IMR-90 (cell line): Measurements from ENCODE around the gene DNAH17. TPM values are rescaled to one million over a fixed set of nuclear protein-coding genes. Genes with fewer than 3 reads are reported as not detected.

ENCODE experiments used
- ATAC-seq: fragments of 200-7000 bp; cut with Tn5 transposase; 2 replicates; pipeline ENCODE4 v1.9.1; 2020; ENCODE audit warnings: low read depth, mild to moderate bottlenecking, moderate library complexity
- BruUV-seq: library from RNA; stranded (reverse); fragments of 400-500 nt; replicated peaks from 2 replicates; lab custom pipeline; 2021; lab: Mats Ljungman, UMichigan
- CTCF ChIA-PET: fragments of 300-600 bp; formaldehyde crosslinking; extraction: SDS; loops from one replicate; lab custom pipeline; 2021; ENCODE audit warnings: antibody characterized with exemption; lab: Yijun Ruan, JAX
- POLR2A ChIA-PET: fragments of 300-600 bp; sonication (Branson Sonifier 250); formaldehyde crosslinking; loops from one replicate; lab custom pipeline; 2022; ENCODE audit warnings: antibody characterized with exemption; ENCODE audit not compliant: unreplicated experiment; lab: Charles Lee
- DNase-seq: peaks from one replicate; pipeline ENCODE4 v3.0.0; 2013
- H2AFZ ChIP-seq: replicated peaks from 2 replicates; pipeline ENCODE3; 2013; ENCODE audit warnings: low read length, mild to moderate bottlenecking; ENCODE audit not compliant: poor library complexity
- H2AK5ac ChIP-seq: 2 replicates; pipeline ENCODE4 v1.6.1; 2013; ENCODE audit warnings: low read depth, low read length, inconsistent platforms
- H2AK9ac ChIP-seq: replicated peaks from 2 replicates; pipeline ENCODE3; 2013; ENCODE audit warnings: mild to moderate bottlenecking, low read depth, low read length, moderate library complexity; ENCODE audit not compliant: poor library complexity
- H2BK120ac ChIP-seq: 2 replicates; pipeline ENCODE4 v1.6.1; 2013; ENCODE audit warnings: low read depth, low read length, inconsistent platforms
- H2BK15ac ChIP-seq: 3 replicates; pipeline ENCODE4 v1.6.1; 2013; ENCODE audit warnings: low read depth, low read length, inconsistent platforms
- H2BK20ac ChIP-seq: 2 replicates; pipeline ENCODE4 v1.6.1; 2013; ENCODE audit warnings: low read depth, mild to moderate bottlenecking, inconsistent platforms, low read length, moderate library complexity
- H2BK5ac ChIP-seq: 2 replicates; pipeline ENCODE4 v1.6.1; 2013; ENCODE audit warnings: mild to moderate bottlenecking, low read depth, low read length, inconsistent platforms; ENCODE audit not compliant: poor library complexity, severe bottlenecking
- H3K14ac ChIP-seq: replicated peaks from 2 replicates; pipeline ENCODE4 v1.6.1; 2013; ENCODE audit warnings: low read depth, low read length, inconsistent platforms
- H3K18ac ChIP-seq: 2 replicates; pipeline ENCODE4 v1.6.1; 2013; ENCODE audit warnings: low read depth, low read length, control low read depth
- H3K23ac ChIP-seq: 2 replicates; pipeline ENCODE4 v1.6.1; 2013; ENCODE audit warnings: low read depth, low read length, inconsistent platforms
- H3K27ac ChIP-seq: 2 replicates; pipeline ENCODE4 v1.5.1; 2013; ENCODE audit warnings: mild to moderate bottlenecking, control low read depth, low read length; ENCODE audit not compliant: insufficient read depth
- H3K27me3 ChIP-seq: 2 replicates; pipeline ENCODE4 v1.6.1; 2013; ENCODE audit warnings: low read length; ENCODE audit not compliant: control insufficient read depth, insufficient read depth
- H3K36me3 ChIP-seq: 2 replicates; pipeline ENCODE4 v1.6.1; 2013; ENCODE audit warnings: low read length, mixed read lengths; ENCODE audit not compliant: control insufficient read depth, insufficient read depth
- H3K4ac ChIP-seq: 2 replicates; pipeline ENCODE4 v1.6.1; 2013; ENCODE audit warnings: low read depth, low read length, inconsistent platforms
- H3K4me1 ChIP-seq: 2 replicates; pipeline ENCODE4 v1.6.1; 2013; ENCODE audit warnings: low read length, mixed read lengths; ENCODE audit not compliant: control insufficient read depth, insufficient read depth
- H3K4me2 ChIP-seq: 2 replicates; pipeline ENCODE4 v1.6.1; 2013; ENCODE audit warnings: low read depth, mild to moderate bottlenecking, control low read depth, low read length, moderate library complexity
- H3K4me3 ChIP-seq: 2 replicates; pipeline ENCODE4 v1.5.1; 2013; ENCODE audit warnings: low read depth, mild to moderate bottlenecking, control low read depth, low read length, moderate library complexity; ENCODE audit not compliant: insufficient read depth
- H3K56ac ChIP-seq: 2 replicates; pipeline ENCODE4 v1.6.1; 2013; ENCODE audit warnings: low read length, inconsistent platforms; ENCODE audit not compliant: insufficient read depth; ENCODE audit errors: extremely low read depth
- H3K79me1 ChIP-seq, 2 experiments: 2 replicates each; pipeline ENCODE4 v1.6.1; 2013; ENCODE audit warnings: low read length in 2 of 2, inconsistent platforms in 1 of 2, low read depth in 1 of 2
- H3K9ac ChIP-seq: 2 replicates; pipeline ENCODE4 v1.6.1; 2013; ENCODE audit warnings: low read depth, low read length, control low read depth
- H3K9me1 ChIP-seq: 2 replicates; pipeline ENCODE4 v1.6.1; 2013; ENCODE audit warnings: low read length, inconsistent platforms; ENCODE audit not compliant: insufficient read depth
- H3K9me3 ChIP-seq: 2 replicates; pipeline ENCODE4 v1.6.1; 2013; ENCODE audit warnings: low read length; ENCODE audit not compliant: control insufficient read depth, insufficient read depth
- H4K20me1 ChIP-seq: 2 replicates; pipeline ENCODE4 v1.6.1; 2013; ENCODE audit warnings: low read length, inconsistent platforms; ENCODE audit not compliant: insufficient read depth
- H4K5ac ChIP-seq: 2 replicates; pipeline ENCODE4 v1.6.1; 2013; ENCODE audit warnings: mild to moderate bottlenecking, low read depth, low read length, control low read depth
- H4K8ac ChIP-seq, 2 experiments: 2 replicates each; pipeline ENCODE4 v1.6.1; 2013; ENCODE audit warnings: low read depth in 2 of 2, low read length in 2 of 2, control low read depth in 1 of 2, inconsistent platforms in 1 of 2
- H4K91ac ChIP-seq: 2 replicates; pipeline ENCODE4 v1.6.1; 2013; ENCODE audit warnings: low read depth, low read length, inconsistent platforms; ENCODE audit not compliant: insufficient read depth
- BHLHE40 ChIP-seq: fragments of 150-350 bp; IDR thresholded peaks from 2 replicates; pipeline ENCODE4 v1.6.1; 2016; ENCODE audit warnings: mild to moderate bottlenecking, low read depth, low read length
- CEBPB ChIP-seq: IDR thresholded peaks from 2 replicates; pipeline ENCODE4 v1.6.1; 2012; ENCODE audit warnings: low read depth, low read length, improper control_type of control experiment
- CHD1 ChIP-seq: IDR thresholded peaks from 2 replicates; pipeline ENCODE4 v1.6.1; 2012; ENCODE audit warnings: low read depth, low read length, improper control_type of control experiment
- CTCF ChIP-seq: conservative IDR thresholded peaks from 2 replicates; pipeline ENCODE4 v1.5.1; 2012; ENCODE audit warnings: mild to moderate bottlenecking, low read depth, low read length, improper control_type of control experiment
- ELK1 ChIP-seq: fragments of 150-350 bp; IDR thresholded peaks from 2 replicates; pipeline ENCODE4 v1.6.1; 2016; ENCODE audit warnings: low read depth, mild to moderate bottlenecking, low read length, moderate library complexity, borderline replicate concordance
- FOS ChIP-seq: fragments of 150-350 bp; IDR thresholded peaks from 2 replicates; pipeline ENCODE4 v1.6.1; 2016; ENCODE audit warnings: low read depth, low read length
- MAFK ChIP-seq: IDR thresholded peaks from 2 replicates; pipeline ENCODE4 v1.6.1; 2012; ENCODE audit warnings: low read depth, low read length, improper control_type of control experiment
- MAZ ChIP-seq: IDR thresholded peaks from 2 replicates; pipeline ENCODE4 v1.6.1; 2012; ENCODE audit warnings: low read depth, mild to moderate bottlenecking, low read length, improper control_type of control experiment, moderate library complexity, borderline replicate concordance
- MXI1 ChIP-seq: IDR thresholded peaks from 2 replicates; pipeline ENCODE4 v1.6.1; 2012; ENCODE audit warnings: low read depth, mild to moderate bottlenecking, low read length, moderate library complexity, borderline replicate concordance
- NFE2L2 ChIP-seq: fragments of 150-350 bp; IDR thresholded peaks from 2 replicates; pipeline ENCODE4 v1.6.1; 2016; ENCODE audit warnings: low read depth, mild to moderate bottlenecking, low read length
- POLR2A ChIP-seq: IDR thresholded peaks from 2 replicates; pipeline ENCODE4 v1.6.1; 2012; ENCODE audit warnings: mild to moderate bottlenecking, low read depth, low read length
- RAD21 ChIP-seq: IDR thresholded peaks from 2 replicates; pipeline ENCODE4 v1.6.1; 2012; ENCODE audit warnings: low read length, improper control_type of control experiment
- RCOR1 ChIP-seq: IDR thresholded peaks from 2 replicates; pipeline ENCODE4 v1.6.1; 2012; ENCODE audit warnings: mild to moderate bottlenecking, low read length, improper control_type of control experiment; ENCODE audit not compliant: insufficient replicate concordance
- RFX5 ChIP-seq: IDR thresholded peaks from 2 replicates; pipeline ENCODE4 v1.8.0; 2012; ENCODE audit warnings: low read depth, mild to moderate bottlenecking, low read length, moderate library complexity
- SMC3 ChIP-seq: fragments of 150-350 bp; IDR thresholded peaks from 2 replicates; pipeline ENCODE4 v1.6.1; 2016; ENCODE audit warnings: low read depth, mild to moderate bottlenecking, antibody characterized with exemption, low read length, moderate library complexity
- USF2 ChIP-seq: fragments of 150-350 bp; IDR thresholded peaks from 2 replicates; pipeline ENCODE4 v1.6.1; 2017; ENCODE audit warnings: mild to moderate bottlenecking, antibody characterized with exemption, low read length, low read depth
- WGBS, 2 experiments: methylation state at CpG; one replicate each; pipeline versions ENCODE4 v1.1.5 to v1.1.7; 2013; ENCODE audit warnings: missing lambda C conversion rate in 2 of 2; ENCODE audit not compliant: insufficient read length in 1 of 2; ENCODE audit errors: extremely low coverage in 2 of 2; 5-methylcytosine and 5-hydroxymethylcytosine counted together
- dilution Hi-C: fragments of 300-500 bp; cut with HindIII; formaldehyde crosslinking; loops from one replicate; pipeline ENCODE4 v1.14.3; 2018; ENCODE audit warnings: low sequenced_read_pairs; ENCODE audit not compliant: unreplicated experiment
- in situ Hi-C: fragments of 300-500 bp; cut with MboI; formaldehyde crosslinking; loops from 3 replicates; pipeline ENCODE4 v1.14.3; 2019; ENCODE audit warnings: low sequenced_read_pairs, inconsistent platforms, mixed read lengths
- intact Hi-C: fragments of 100-400 bp; cut with micrococcal nuclease; formaldehyde crosslinking; loops from 2 replicates; pipeline ENCODE4 v1.10.0; 2022
- polyA plus RNA-seq, 3 experiments: library from polyadenylated mRNA; depleted of rRNA; stranded (reverse); fragments of >200 nt; gene quantifications; 2 replicates each; pipeline ENCODE4 v1.2.3, GENCODE V29; 2012; ENCODE audit warnings: low replicate concordance in 1 of 3
- total RNA-seq: library from RNA; depleted of rRNA; stranded (reverse); fragments of >200 nt; gene quantifications from 2 replicates; pipeline ENCODE4 v1.2.3, GENCODE V29; 2012

DNAH17 gene
- total and polyA plus RNA-seq, 2 of the 4 experiments (the other 2 are of a cell fraction) = not detected

GRCh38 chr17:78400581-78401240, 176.5 kb downstream of the DNAH17 start:
- H3K4me1 ChIP-seq = peaks cover 12% of the 10 kb centered on the region; the same call in 1 of the 2 replicates
- ChIA-PET POLR2A (no interaction called here), CTCF (no interaction called here)
- no peaks in the 10 kb centered on the region for H3K27me3 ChIP-seq
- H2BK15ac ChIP-seq = no peak overlapping the region
- H3K4ac ChIP-seq = peak overlapping the region; percentile 59; the same call in 1 of the 2 replicates
- 0 out of 2 replicates have a peak overlapping the region, but pooled peaks have one; percentile 21 for H2AK5ac ChIP-seq
- H2BK120ac ChIP-seq = no peak overlapping the region
- H3K27ac ChIP-seq = peak overlapping the region; percentile 24
- no peak overlapping the region for H3K18ac ChIP-seq
- no peak overlapping the region for H3K9ac ChIP-seq
- intact Hi-C loops = no loop called here
- H2BK5ac ChIP-seq = no peak overlapping the region
- BruUV-seq = no TSS peak
- WGBS, 2 experiments = 82% methylated on average over 12 of the region's 17 CpGs; no CpG with 5 or more reads in 1 of the 2 experiments
- H2BK20ac ChIP-seq = no peak overlapping the region
- DNase-seq = no peak
- H4K5ac ChIP-seq = no peak overlapping the region
- no peak overlapping the region for H3K4me3 ChIP-seq
- H3K56ac ChIP-seq = no peak overlapping the region
- in situ Hi-C loops = no loop called here
- dilution Hi-C loops = no loop called here
- no peaks in the 10 kb centered on the region for H3K9me3 ChIP-seq
- peaks cover 29% of the 10 kb centered on the region for H3K9me1 ChIP-seq
- peaks cover 44 to 88% of the 10 kb centered on the region in 2 experiments for H3K79me1 ChIP-seq
- no peak for ATAC-seq
- H2AFZ ChIP-seq = peak overlapping the region; percentile 32
- H2AK9ac ChIP-seq = no peak overlapping the region
- H3K36me3 ChIP-seq = peaks cover 79% of the 10 kb centered on the region
- TF ChIP-seq MXI1 (no peak), CHD1 (no peak), SMC3 (no peak), RAD21 (no peak), MAZ (no peak), USF2 (no peak), CEBPB (no peak), MAFK (no peak), POLR2A (no peak), RCOR1 (no peak), RFX5 (no peak), CTCF (no peak), BHLHE40 (no peak), NFE2L2 (no peak), FOS (no peak), ELK1 (no peak)
- H3K4me2 ChIP-seq = no peak overlapping the region
- no peak overlapping the region for H3K23ac ChIP-seq
- no peak overlapping the region for H3K14ac ChIP-seq
- no peak overlapping the region for H4K91ac ChIP-seq
- H4K20me1 ChIP-seq = peaks cover 30% of the 10 kb centered on the region
- no peak overlapping the region for H4K8ac ChIP-seq
